ENCODE measurements around the gene KIF3B. TPM values are rescaled to one million over a fixed set of nuclear protein-coding genes. Genes with fewer than 3 reads are reported as not detected.
"Not testable (repeated sequence)": the region's sequence is repeated elsewhere in the genome, so short reads cannot be mapped to it uniquely, and the experiment has no call there.

The KIF3B gene
- polyA plus RNA-seq, 1 donor = 47.9 TPM

DNA sequence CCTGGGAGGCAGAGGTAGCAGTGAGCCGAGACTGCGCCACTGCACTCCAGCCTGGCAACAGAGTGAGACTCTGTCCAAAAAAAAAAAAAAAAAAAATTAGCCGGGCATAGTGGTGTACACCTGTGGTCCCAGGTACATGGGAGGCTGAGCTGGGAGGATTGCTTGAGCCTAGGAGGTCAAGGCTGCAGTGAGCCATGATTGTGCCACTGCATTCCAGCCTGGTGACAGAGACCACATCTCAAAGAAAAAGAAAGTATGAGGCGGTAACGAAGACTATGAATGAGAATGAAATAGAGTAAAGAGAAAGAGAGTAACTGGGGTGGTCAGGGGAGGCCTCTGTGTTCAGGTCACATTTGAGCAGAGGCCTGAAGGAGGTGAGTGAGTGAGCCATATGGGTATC is 31.2 kb upstream of the KIF3B start:
- H3K36me3 ChIP-seq (ENCODE audit: control insufficient read depth, insufficient read depth, low read length); DNase-seq; H3K27me3 ChIP-seq (ENCODE audit: control insufficient read depth, insufficient read depth, low read length); H3K9me3 ChIP-seq (ENCODE audit: control insufficient read depth, low read depth, low read length); H3K27ac ChIP-seq (ENCODE audit: low read length); H3K4me3 ChIP-seq (ENCODE audit: low read length): not testable (repeated sequence)
- 92% methylated on average over 2 of the region's 5 CpGs for WGBS (ENCODE audit: insufficient coverage, low lambda C conversion rate)
- H3K4me1 ChIP-seq (ENCODE audit: control insufficient read depth, insufficient read depth, low read length) = peaks cover 21% of the 10 kb centered on the region

DNA sequence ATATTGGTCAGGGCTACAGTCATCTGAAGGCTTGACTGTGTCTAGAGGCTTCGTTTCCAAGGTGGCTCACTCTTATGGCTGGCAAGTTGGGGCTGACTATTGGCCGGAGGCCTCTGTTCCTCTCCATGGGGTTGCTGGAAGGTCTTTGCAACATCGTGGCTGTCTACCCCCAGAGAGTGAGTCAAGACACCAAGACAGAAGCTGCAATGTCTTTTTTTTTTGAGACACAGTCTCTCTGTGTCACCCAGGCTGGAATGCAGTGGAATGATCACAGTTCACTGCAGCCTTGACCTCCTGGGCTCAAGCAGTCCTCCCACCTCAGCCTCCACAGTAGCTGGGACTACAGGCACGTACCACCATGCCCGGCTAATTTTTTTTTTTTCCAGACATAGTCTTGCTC is 29.4 kb upstream of the KIF3B start:
- no peaks in the 10 kb centered on the region for H3K27me3 ChIP-seq (ENCODE audit: control insufficient read depth, insufficient read depth, low read length)
- H3K4me3 ChIP-seq (ENCODE audit: low read length) = no peak overlapping the region

GRCh38 chr20:32249030-32249738 is 28.3 kb upstream of the KIF3B start:
- no peak overlapping the region for H3K27ac ChIP-seq (ENCODE audit: low read length)
- H3K4me3 ChIP-seq (ENCODE audit: low read length) = no peak overlapping the region
- no peaks in the 10 kb centered on the region for H3K9me3 ChIP-seq (ENCODE audit: control insufficient read depth, low read depth, low read length)
- WGBS (ENCODE audit: insufficient coverage, low lambda C conversion rate) = 85% methylated on average over 2 of the region's 9 CpGs
- H3K27me3 ChIP-seq (ENCODE audit: control insufficient read depth, insufficient read depth, low read length) = no peaks in the 10 kb centered on the region
- H3K36me3 ChIP-seq (ENCODE audit: control insufficient read depth, insufficient read depth, low read length) = no peaks in the 10 kb centered on the region
- peaks cover 4% of the 10 kb centered on the region for H3K4me1 ChIP-seq (ENCODE audit: control insufficient read depth, insufficient read depth, low read length)
- no peak for DNase-seq

More for the DNA sequence above, 29.4 kb upstream of the KIF3B start:
- DNase-seq = no peak
- H3K36me3 ChIP-seq (ENCODE audit: control insufficient read depth, insufficient read depth, low read length) = no peaks in the 10 kb centered on the region
- H3K27ac ChIP-seq (ENCODE audit: low read length) = no peak overlapping the region
- no peaks in the 10 kb centered on the region for H3K9me3 ChIP-seq (ENCODE audit: control insufficient read depth, low read depth, low read length)
- H3K4me1 ChIP-seq (ENCODE audit: control insufficient read depth, insufficient read depth, low read length) = peaks cover 14% of the 10 kb centered on the region
- WGBS (ENCODE audit: insufficient coverage, low lambda C conversion rate) = no CpG with 5 or more reads among the region's 5 CpGs

- DNase-seq = no peak
- Histone ChIP-seq H3K36me3 (ENCODE audit: control insufficient read depth, insufficient read depth, low read length) (no peaks in the 10 kb centered on the region), H3K4me3 (ENCODE audit: low read length) (no peak overlapping the region), H3K27me3 (ENCODE audit: control insufficient read depth, insufficient read depth, low read length) (no peaks in the 10 kb centered on the region), H3K4me1 (ENCODE audit: control insufficient read depth, insufficient read depth, low read length) (peaks cover 12% of the 10 kb centered on the region), H3K27ac (ENCODE audit: low read length) (no peak overlapping the region), H3K9me3 (ENCODE audit: control insufficient read depth, low read depth, low read length) (no peaks in the 10 kb centered on the region)
- WGBS (ENCODE audit: insufficient coverage, low lambda C conversion rate) = no CpG with 5 or more reads among the region's 3 CpGs
Measured at GRCh38 chr20:32251470-32251869, 26.0 kb upstream of the KIF3B start.

GRCh38 chr20:32252189-32252588 is 25.3 kb upstream of the KIF3B start:
- 83% methylated on average over 1 of the region's 6 CpGs for WGBS (ENCODE audit: insufficient coverage, low lambda C conversion rate)
- Histone ChIP-seq H3K4me3 (ENCODE audit: low read length) (no peak overlapping the region), H3K27me3 (ENCODE audit: control insufficient read depth, insufficient read depth, low read length) (no peaks in the 10 kb centered on the region), H3K36me3 (ENCODE audit: control insufficient read depth, insufficient read depth, low read length) (no peaks in the 10 kb centered on the region), H3K27ac (ENCODE audit: low read length) (no peak overlapping the region), H3K9me3 (ENCODE audit: control insufficient read depth, low read depth, low read length) (no peaks in the 10 kb centered on the region), H3K4me1 (ENCODE audit: control insufficient read depth, insufficient read depth, low read length) (peaks cover 18% of the 10 kb centered on the region)
- DNase-seq = no peak

DNA sequence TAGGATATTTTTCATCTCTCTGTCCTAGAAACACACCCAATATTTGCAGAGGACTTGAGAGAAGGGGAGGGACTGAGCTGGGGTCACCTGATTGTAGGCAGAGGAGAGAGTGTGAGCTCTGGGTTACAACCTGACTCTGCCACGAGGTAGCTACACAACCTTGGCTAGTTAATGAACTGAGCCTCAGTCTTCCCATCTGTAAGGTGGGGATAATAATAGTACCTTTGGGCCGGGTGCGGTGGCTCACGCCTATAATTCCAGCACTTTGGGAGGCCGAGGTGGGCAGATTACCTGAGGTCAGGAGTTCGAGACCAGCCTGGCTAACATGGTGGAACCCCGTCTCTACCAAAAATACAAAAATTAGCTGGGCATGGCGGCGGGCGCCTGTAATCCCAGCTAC is 16.5 kb upstream of the KIF3B start:
- H3K9me3 ChIP-seq (ENCODE audit: control insufficient read depth, low read depth, low read length); H3K4me3 ChIP-seq (ENCODE audit: low read length); H3K27me3 ChIP-seq (ENCODE audit: control insufficient read depth, insufficient read depth, low read length); DNase-seq; H3K36me3 ChIP-seq (ENCODE audit: control insufficient read depth, insufficient read depth, low read length); H3K27ac ChIP-seq (ENCODE audit: low read length): not testable (repeated sequence)
- WGBS (ENCODE audit: insufficient coverage, low lambda C conversion rate) = no CpG with 5 or more reads among the region's 10 CpGs
- H3K4me1 ChIP-seq (ENCODE audit: control insufficient read depth, insufficient read depth, low read length) = peaks cover 12% of the 10 kb centered on the region

DNA sequence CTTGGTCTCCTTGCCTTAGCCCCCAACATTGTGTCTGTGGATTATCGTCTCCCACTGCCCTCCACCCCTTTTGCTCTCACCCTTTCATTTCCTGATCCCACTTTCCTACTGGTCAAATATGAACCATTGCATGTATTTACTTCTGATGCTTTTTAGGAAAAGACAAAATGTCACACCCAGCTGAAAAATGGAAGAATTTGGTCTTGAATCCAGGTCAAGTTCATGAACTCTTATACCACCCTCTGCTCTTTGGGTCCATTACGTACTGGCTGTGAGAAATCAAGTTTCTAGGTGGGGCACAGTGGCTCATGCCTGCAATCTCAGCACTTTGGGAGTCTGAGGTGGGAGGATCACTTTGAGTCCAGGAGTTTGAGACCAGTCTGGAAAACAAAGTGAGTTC is 15.8 kb upstream of the KIF3B start:
- Histone ChIP-seq H3K4me3 (ENCODE audit: low read length) (no peak overlapping the region), H3K27me3 (ENCODE audit: control insufficient read depth, insufficient read depth, low read length) (no peaks in the 10 kb centered on the region), H3K36me3 (ENCODE audit: control insufficient read depth, insufficient read depth, low read length) (no peaks in the 10 kb centered on the region), H3K27ac (ENCODE audit: low read length) (no peak overlapping the region), H3K9me3 (ENCODE audit: control insufficient read depth, low read depth, low read length) (no peaks in the 10 kb centered on the region), H3K4me1 (ENCODE audit: control insufficient read depth, insufficient read depth, low read length) (peaks cover 5% of the 10 kb centered on the region)
- DNase-seq = no peak
- no CpG with 5 or more reads among the region's 2 CpGs for WGBS (ENCODE audit: insufficient coverage, low lambda C conversion rate)

DNA sequence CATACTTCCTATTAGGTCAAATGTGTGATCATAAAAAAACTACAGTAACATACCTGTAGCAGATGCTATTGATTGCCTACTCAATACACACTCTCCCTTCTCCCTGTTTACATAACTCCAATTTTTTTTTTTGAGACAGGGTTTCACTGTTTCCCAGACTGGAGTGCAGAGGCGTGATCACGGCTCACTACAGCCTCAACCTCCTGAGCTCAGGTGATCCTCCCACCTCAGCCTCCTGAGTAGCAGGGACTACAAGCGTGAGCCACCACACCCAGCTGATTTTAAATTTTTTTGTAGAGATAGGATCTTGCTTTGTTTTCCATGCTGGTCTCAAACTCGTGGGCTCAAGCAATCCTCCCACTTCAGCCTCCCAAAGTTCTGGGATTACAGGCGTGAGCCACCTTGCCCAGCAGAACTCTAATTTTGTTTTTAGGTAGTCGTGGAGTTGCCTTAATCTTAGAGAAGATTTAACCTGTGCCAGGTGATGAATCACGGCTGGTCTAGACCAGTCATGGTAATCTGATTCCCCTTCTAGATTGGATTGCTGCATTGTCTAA is 14.0 kb upstream of the KIF3B start:
- WGBS (ENCODE audit: insufficient coverage, low lambda C conversion rate) = 100% methylated on average over 1 of the region's 7 CpGs
- no peaks in the 10 kb centered on the region for H3K36me3 ChIP-seq (ENCODE audit: control insufficient read depth, insufficient read depth, low read length)

GRCh38 chr20:32271620-32272019 is 5.8 kb upstream of the KIF3B start:
- Histone ChIP-seq H3K27me3 (ENCODE audit: control insufficient read depth, insufficient read depth, low read length) (no peaks in the 10 kb centered on the region), H3K36me3 (ENCODE audit: control insufficient read depth, insufficient read depth, low read length) (no peaks in the 10 kb centered on the region), H3K27ac (ENCODE audit: low read length) (no peak overlapping the region), H3K9me3 (ENCODE audit: control insufficient read depth, low read depth, low read length) (no peaks in the 10 kb centered on the region), H3K4me1 (ENCODE audit: control insufficient read depth, insufficient read depth, low read length) (no peaks in the 10 kb centered on the region), H3K4me3 (ENCODE audit: low read length) (no peak overlapping the region)
- no CpG with 5 or more reads among the region's 5 CpGs for WGBS (ENCODE audit: insufficient coverage, low lambda C conversion rate)
- no peak for DNase-seq

More for the DNA sequence above, 14.0 kb upstream of the KIF3B start:
- no peak for DNase-seq
- Histone ChIP-seq H3K4me1 (ENCODE audit: control insufficient read depth, insufficient read depth, low read length) (no peaks in the 10 kb centered on the region), H3K9me3 (ENCODE audit: control insufficient read depth, low read depth, low read length) (no peaks in the 10 kb centered on the region), H3K27ac (ENCODE audit: low read length) (no peak overlapping the region), H3K4me3 (ENCODE audit: low read length) (no peak overlapping the region), H3K27me3 (ENCODE audit: control insufficient read depth, insufficient read depth, low read length) (no peaks in the 10 kb centered on the region)

DNA sequence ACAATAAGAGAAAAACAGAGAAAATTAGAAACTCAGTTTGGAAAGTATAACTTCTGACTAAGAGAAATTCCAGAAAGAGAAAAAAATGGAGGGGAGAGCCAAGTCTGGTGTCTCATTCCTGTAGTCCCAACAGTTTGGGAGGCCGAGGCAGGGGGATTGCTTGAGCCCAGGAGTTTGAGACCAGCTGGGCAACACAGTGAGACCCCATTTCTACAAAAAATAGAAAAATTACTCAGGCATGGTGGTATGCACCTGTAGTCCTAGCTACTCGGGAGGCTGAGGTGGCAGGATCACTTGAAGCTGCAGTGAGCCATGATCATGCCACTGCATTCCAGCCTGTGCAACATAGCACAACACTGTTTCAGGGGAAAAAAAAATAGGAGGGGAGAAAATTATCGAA is 3.1 kb upstream of the KIF3B start:
- DNase-seq = no peak
- H3K4me1 ChIP-seq (ENCODE audit: control insufficient read depth, insufficient read depth, low read length) = peaks cover 13% of the 10 kb centered on the region
- H3K4me3 ChIP-seq (ENCODE audit: low read length) = no peak overlapping the region
- no peaks in the 10 kb centered on the region for H3K27me3 ChIP-seq (ENCODE audit: control insufficient read depth, insufficient read depth, low read length)
- no peaks in the 10 kb centered on the region for H3K9me3 ChIP-seq (ENCODE audit: control insufficient read depth, low read depth, low read length)
- H3K36me3 ChIP-seq (ENCODE audit: control insufficient read depth, insufficient read depth, low read length) = no peaks in the 10 kb centered on the region
- no peak overlapping the region for H3K27ac ChIP-seq (ENCODE audit: low read length)
- WGBS (ENCODE audit: insufficient coverage, low lambda C conversion rate) = 67% methylated on average over 1 of the region's 3 CpGs

DNA sequence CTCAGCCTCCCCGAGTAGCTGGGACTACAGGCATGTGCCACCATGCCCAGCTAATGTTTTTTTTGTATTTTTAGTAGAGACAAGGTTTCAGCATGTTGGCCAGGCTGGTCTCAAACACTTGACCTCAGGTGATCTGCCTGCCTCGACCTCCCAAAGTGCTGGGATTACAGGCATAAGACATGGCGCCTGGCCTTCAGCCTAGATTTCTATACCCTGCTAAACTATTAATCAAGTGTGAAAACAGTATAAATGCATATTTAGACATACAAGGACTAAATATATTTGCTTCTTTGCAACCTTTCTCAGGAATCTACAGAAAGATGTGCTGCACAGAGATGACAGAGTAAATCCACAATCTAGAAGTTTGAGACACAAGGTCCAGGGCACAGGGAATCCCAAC is 2.3 kb upstream of the KIF3B start:
- not testable (repeated sequence) for H3K27me3 ChIP-seq (ENCODE audit: control insufficient read depth, insufficient read depth, low read length); DNase-seq
- no CpG with 5 or more reads among the region's 3 CpGs for WGBS (ENCODE audit: insufficient coverage, low lambda C conversion rate)

More for the DNA sequence above, 2.3 kb upstream of the KIF3B start:
- H3K4me1 ChIP-seq (ENCODE audit: control insufficient read depth, insufficient read depth, low read length) = peaks cover 13% of the 10 kb centered on the region
- not testable (repeated sequence) for H3K4me3 ChIP-seq (ENCODE audit: low read length); H3K36me3 ChIP-seq (ENCODE audit: control insufficient read depth, insufficient read depth, low read length); H3K9me3 ChIP-seq (ENCODE audit: control insufficient read depth, low read depth, low read length); H3K27ac ChIP-seq (ENCODE audit: low read length)
